ENCODE measurements around the gene PI16. TPM values are rescaled to one million over a fixed set of nuclear protein-coding genes. Genes with fewer than 3 reads are reported as not detected.
A peak's percentile ranks its signal among the peaks of the same experiment; 100 is the strongest.

The PI16 gene
- total RNA-seq, 1 experiment from 2014 or later = 0.08 TPM

- DNase-seq (ENCODE audit: low read depth) = no peak
Measured at GRCh38 chr6:36956446-36956820, 1.9 kb downstream of the PI16 start.

GRCh38 chr6:36957773-36958271, 3.3 kb downstream of the PI16 start:
- no peak for DNase-seq (ENCODE audit: low read depth)

- no peak for DNase-seq (ENCODE audit: low read depth)
Measured at GRCh38 chr6:36958775-36959554, 4.4 kb downstream of the PI16 start.

- no peak for DNase-seq (ENCODE audit: low read depth)
Measured at GRCh38 chr6:36959555-36960250, 5.2 kb downstream of the PI16 start.

- DNase-seq (ENCODE audit: low read depth) = no peak
Measured at GRCh38 chr6:36961441-36962435, 7.2 kb downstream of the PI16 start.

GRCh38 chr6:36962874-36963273, 8.3 kb downstream of the PI16 start:
- peak; percentile 38 for DNase-seq (ENCODE audit: low read depth)

GRCh38 chr6:36963451-36964290, 9.1 kb downstream of the PI16 start:
- DNase-seq (ENCODE audit: low read depth) = peak; percentile 23

GRCh38 chr6:36964349-36964748, 9.8 kb downstream of the PI16 start:
- DNase-seq (ENCODE audit: low read depth) = no peak

GRCh38 chr6:36964908-36965307, 10.4 kb downstream of the PI16 start:
- DNase-seq (ENCODE audit: low read depth) = no peak

- DNase-seq (ENCODE audit: low read depth) = no peak
Measured at GRCh38 chr6:36967301-36967700, 12.8 kb downstream of the PI16 start.

GRCh38 chr6:36967757-36968156, 13.2 kb downstream of the PI16 start:
- DNase-seq (ENCODE audit: low read depth) = no peak

GRCh38 chr6:36968266-36968977, 13.9 kb downstream of the PI16 start:
- DNase-seq (ENCODE audit: low read depth) = no peak

GRCh38 chr6:36969240-36969691, 14.7 kb downstream of the PI16 start:
- DNase-seq (ENCODE audit: low read depth) = no peak

GRCh38 chr6:36969988-36970891, 15.7 kb downstream of the PI16 start:
- no peak for DNase-seq (ENCODE audit: low read depth)

- no peak for DNase-seq (ENCODE audit: low read depth)
Measured at GRCh38 chr6:36970892-36971842, 16.6 kb downstream of the PI16 start.

- DNase-seq (ENCODE audit: low read depth) = no peak
Measured at GRCh38 chr6:36971921-36972673, 17.6 kb downstream of the PI16 start.

GRCh38 chr6:36973190-36973589, 18.7 kb downstream of the PI16 start:
- DNase-seq (ENCODE audit: low read depth) = no peak
